ENCODE data around the gene MINDY3. TPM values are rescaled to one million over a fixed set of nuclear protein-coding genes. Genes with fewer than 3 reads are reported as not detected.

MINDY3 gene
- total RNA-seq, 1 donor from 2014 or later: 22.2 TPM

DNA sequence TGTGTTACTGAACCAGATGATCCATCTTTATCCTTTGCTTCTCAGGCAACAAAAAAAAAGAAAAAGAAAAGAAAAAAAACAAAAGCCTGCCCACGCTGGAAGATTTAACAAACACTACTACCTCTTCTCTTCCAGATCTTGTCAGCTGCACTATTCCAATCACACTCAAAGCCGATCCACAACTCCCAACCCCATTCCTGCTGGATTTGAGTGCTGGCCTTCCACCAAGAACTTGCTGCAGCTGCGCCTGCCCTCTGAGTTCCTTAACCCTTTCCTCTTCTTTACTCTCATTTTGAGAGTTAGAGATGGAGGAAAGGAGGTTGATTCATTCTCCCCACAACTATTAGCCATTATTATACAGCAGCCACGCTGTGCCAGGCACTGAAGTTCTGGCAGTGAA is 124.5 kb downstream of the MINDY3 start:
- Histone ChIP-seq H3K4me3 (ENCODE audit: low read depth, low read length) (no peak overlapping the region), H3K27me3 (ENCODE audit: control insufficient read depth, insufficient read depth, low read length) (no peaks in the 10 kb centered on the region), H3K36me3 (ENCODE audit: control insufficient read depth, insufficient read depth, low read length) (no peaks in the 10 kb centered on the region)
- TF ChIP-seq, protein P1, sequence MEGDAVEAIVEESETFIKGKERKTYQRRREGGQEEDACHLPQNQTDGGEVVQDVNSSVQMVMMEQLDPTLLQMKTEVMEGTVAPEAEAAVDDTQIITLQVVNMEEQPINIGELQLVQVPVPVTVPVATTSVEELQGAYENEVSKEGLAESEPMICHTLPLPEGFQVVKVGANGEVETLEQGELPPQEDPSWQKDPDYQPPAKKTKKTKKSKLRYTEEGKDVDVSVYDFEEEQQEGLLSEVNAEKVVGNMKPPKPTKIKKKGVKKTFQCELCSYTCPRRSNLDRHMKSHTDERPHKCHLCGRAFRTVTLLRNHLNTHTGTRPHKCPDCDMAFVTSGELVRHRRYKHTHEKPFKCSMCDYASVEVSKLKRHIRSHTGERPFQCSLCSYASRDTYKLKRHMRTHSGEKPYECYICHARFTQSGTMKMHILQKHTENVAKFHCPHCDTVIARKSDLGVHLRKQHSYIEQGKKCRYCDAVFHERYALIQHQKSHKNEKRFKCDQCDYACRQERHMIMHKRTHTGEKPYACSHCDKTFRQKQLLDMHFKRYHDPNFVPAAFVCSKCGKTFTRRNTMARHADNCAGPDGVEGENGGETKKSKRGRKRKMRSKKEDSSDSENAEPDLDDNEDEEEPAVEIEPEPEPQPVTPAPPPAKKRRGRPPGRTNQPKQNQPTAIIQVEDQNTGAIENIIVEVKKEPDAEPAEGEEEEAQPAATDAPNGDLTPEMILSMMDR (IDR thresholded peaks at IDR 0.05; ENCODE audit: insufficient read depth, low read length, poor library complexity, severe bottlenecking): no peak
- DNase-seq (ENCODE audit: low read depth): no peak

DNA sequence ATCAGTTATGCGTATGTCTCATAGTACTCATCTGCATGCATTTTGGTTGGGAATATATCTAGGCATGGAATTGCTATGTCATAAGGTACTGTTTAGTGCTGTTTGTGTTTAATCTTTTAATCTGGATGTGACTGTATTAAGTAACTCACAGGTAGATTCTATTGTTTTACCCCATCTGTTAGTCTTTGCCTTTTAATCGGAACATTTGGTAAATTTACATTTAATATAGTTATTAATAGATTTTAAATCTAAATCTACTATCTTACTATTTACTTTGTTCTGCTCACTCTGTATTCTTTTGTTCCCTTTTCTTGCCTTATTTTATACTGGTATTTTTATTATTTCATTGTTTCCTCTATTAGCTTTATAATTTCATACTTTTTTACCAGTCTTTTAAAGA is 130.0 kb downstream of the MINDY3 start:
- H3K4me3 ChIP-seq (ENCODE audit: low read depth, low read length): no peak overlapping the region
- no peaks in the 10 kb centered on the region for H3K36me3 ChIP-seq (ENCODE audit: control insufficient read depth, insufficient read depth, low read length)
- no peaks in the 10 kb centered on the region for H3K27me3 ChIP-seq (ENCODE audit: control insufficient read depth, insufficient read depth, low read length)
- DNase-seq (ENCODE audit: low read depth): no peak
- TF ChIP-seq, protein P1 (IDR thresholded peaks at IDR 0.05; ENCODE audit: insufficient read depth, low read length, poor library complexity, severe bottlenecking): no peak

DNA sequence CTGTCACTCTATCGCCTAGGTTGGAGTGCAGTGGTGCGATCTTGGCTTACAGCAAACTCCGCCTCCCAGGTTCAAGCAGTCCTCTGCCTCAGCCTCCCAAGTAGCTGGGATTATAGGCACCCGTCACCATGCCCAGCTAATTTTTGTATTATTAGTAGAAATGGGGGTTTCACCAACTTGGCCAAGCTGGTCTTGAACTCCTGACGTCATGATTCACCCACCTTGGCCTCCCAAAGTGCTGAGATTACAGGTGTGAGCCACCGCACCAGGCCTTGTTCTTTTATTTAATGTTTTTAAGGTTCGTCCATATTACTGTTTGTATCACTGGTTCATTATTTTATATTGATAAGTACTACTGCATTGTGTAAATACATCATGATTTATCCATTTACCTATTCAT is 130.4 kb downstream of the MINDY3 start:
- TF ChIP-seq, protein P1 (IDR thresholded peaks at IDR 0.05; ENCODE audit: insufficient read depth, low read length, poor library complexity, severe bottlenecking): no peak
- H3K4me3 ChIP-seq (ENCODE audit: low read depth, low read length): no peak overlapping the region
- no peak for DNase-seq (ENCODE audit: low read depth)
- no peaks in the 10 kb centered on the region for H3K36me3 ChIP-seq (ENCODE audit: control insufficient read depth, insufficient read depth, low read length)
- H3K27me3 ChIP-seq (ENCODE audit: control insufficient read depth, insufficient read depth, low read length): no peaks in the 10 kb centered on the region

Other genes with a start within 250 kb of the MINDY3 start
- 0.13 and 0.14 TPM in 2 replicates for gene ITGA8, start 140.6 kb downstream of the MINDY3 start, total RNA-seq